Measurements from ENCODE around the gene EXOC3L1. TPM values are rescaled to one million over a fixed set of nuclear protein-coding genes. Genes with fewer than 3 reads are reported as not detected.

Gene EXOC3L1
- total RNA-seq, 2 donors from 2014 or later, result 0.97 to 1.8 TPM

DNA sequence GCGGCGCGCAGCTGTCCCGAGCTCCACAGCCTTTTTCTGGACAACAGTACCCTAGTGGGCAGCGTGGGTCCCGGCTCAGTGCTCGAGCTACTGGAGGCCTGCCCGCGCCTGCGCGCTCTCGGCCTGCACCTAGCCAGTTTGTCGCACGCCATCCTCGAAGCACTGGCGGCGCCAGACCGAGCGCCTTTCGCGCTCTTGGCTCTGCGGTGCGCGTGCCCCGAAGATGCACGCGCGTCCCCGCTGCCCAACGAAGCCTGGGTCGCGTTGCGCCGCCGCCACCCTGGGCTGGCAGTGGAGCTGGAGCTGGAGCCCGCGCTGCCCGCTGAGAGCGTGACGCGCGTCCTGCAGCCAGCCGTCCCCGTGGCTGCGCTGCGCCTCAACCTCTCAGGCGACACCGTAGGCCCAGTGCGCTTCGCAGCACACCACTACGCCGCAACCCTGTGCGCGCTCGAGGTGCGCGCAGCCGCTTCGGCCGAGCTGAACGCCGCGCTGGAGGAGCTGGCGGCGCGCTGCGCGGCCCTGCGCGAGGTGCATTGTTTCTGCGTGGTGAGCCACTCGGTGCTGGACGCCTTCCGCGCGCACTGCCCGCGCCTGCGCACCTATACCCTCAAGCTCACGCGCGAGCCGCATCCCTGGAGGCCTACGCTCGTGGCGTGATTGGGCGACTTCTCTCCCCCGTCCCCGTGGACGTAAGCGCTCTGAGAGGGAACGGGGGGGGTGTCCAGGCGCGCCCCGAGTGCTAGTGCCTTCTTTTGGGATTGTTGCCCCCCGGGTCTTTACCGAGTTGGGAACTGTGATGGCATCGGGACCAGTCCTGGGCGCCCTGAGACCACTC is 26.6 kb downstream of the EXOC3L1 start:
- peak; percentile 82 for DNase-seq
- H3K9me3 Mint-ChIP-seq, result peaks cover 2% of the 10 kb centered on the region
- H3K27ac ChIP-seq (ENCODE audit: low read depth, low read length), result no peak overlapping the region

DNA sequence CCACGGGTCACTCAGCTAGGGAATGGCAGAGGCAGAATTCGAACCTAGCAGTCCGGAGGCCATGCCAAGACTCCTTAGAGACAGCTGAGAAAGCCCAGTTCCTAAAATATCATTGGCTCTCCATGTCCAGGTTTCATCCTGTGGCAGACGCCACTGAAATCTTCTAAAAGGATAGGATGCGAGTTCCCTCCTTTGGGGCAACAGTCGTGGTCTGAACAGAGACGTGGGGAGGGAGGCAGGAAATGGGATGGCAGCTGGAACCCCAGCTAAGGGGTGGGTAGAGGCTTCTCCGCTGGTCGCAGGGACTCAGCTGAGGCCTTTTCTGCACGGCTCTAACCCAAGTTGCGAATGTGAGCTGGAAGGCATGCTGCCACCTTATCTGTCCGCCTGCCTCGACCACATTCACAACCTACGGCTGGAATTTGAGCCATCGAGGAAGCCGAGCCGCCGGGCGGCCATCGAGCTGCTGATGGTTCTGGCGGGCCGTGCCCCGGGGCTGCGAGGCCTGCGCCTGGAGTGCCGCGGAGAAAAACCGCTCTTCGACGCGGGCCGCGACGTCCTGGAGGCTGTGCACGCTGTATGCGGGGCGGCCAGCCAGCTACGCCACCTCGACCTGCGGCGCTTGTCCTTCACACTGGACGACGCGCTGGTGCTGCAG is 27.3 kb downstream of the EXOC3L1 start:
- Histone ChIP-seq H3K9ac (ENCODE audit: extremely low read depth, low read length, poor library complexity, severe bottlenecking) (no peak overlapping the region), H3K4me3 (ENCODE audit: low read length) (peak overlapping the region; percentile 66), H3K36me3 (ENCODE audit: control insufficient read depth, insufficient read depth, low read length) (no peaks in the 10 kb centered on the region), H3K27me3 (ENCODE audit: control insufficient read depth, insufficient read depth, low read length, poor library complexity, severe bottlenecking) (peaks cover 100% of the 10 kb centered on the region), H3K4me1 (ENCODE audit: control insufficient read depth, insufficient read depth, low read length) (no peaks in the 10 kb centered on the region), H3K9me3 (ENCODE audit: control insufficient read depth, low read length) (no peaks in the 10 kb centered on the region), H3K27ac (ENCODE audit: low read depth, low read length) (no peak overlapping the region)
- no peak for DNase-seq
- TF ChIP-seq, protein P1, sequence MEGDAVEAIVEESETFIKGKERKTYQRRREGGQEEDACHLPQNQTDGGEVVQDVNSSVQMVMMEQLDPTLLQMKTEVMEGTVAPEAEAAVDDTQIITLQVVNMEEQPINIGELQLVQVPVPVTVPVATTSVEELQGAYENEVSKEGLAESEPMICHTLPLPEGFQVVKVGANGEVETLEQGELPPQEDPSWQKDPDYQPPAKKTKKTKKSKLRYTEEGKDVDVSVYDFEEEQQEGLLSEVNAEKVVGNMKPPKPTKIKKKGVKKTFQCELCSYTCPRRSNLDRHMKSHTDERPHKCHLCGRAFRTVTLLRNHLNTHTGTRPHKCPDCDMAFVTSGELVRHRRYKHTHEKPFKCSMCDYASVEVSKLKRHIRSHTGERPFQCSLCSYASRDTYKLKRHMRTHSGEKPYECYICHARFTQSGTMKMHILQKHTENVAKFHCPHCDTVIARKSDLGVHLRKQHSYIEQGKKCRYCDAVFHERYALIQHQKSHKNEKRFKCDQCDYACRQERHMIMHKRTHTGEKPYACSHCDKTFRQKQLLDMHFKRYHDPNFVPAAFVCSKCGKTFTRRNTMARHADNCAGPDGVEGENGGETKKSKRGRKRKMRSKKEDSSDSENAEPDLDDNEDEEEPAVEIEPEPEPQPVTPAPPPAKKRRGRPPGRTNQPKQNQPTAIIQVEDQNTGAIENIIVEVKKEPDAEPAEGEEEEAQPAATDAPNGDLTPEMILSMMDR (conservative IDR thresholded peaks at IDR 0.05), result no peak
- Mint-ChIP-seq H3K4me1 (no peaks in the 10 kb centered on the region), H3K9me3 (peaks cover 2% of the 10 kb centered on the region), H3K36me3 (ENCODE audit: low read depth) (no peaks in the 10 kb centered on the region), H3K4me3 (peak overlapping the region; percentile 21), H3K27ac (no peak overlapping the region), H3K27me3 (ENCODE audit: insufficient read depth) (peaks cover 97% of the 10 kb centered on the region)
- 8 to 10% methylated on average over 31 to 44 of the region's 44 CpGs for WGBS, 2 experiments (ENCODE audit: insufficient coverage in 1 of 2, insufficient read length in 1 of 2)

More for the DNA sequence above, 26.6 kb downstream of the EXOC3L1 start:
- TF ChIP-seq, protein P1 (conservative IDR thresholded peaks at IDR 0.05), result no peak
- Histone ChIP-seq H3K9ac (ENCODE audit: extremely low read depth, low read length, poor library complexity, severe bottlenecking) (no peak overlapping the region), H3K9me3 (ENCODE audit: control insufficient read depth, low read length) (no peaks in the 10 kb centered on the region), H3K27me3 (ENCODE audit: control insufficient read depth, insufficient read depth, low read length, poor library complexity, severe bottlenecking) (peaks cover 100% of the 10 kb centered on the region), H3K4me3 (ENCODE audit: low read length) (peak overlapping the region; percentile 66), H3K36me3 (ENCODE audit: control insufficient read depth, insufficient read depth, low read length) (no peaks in the 10 kb centered on the region), H3K4me1 (ENCODE audit: control insufficient read depth, insufficient read depth, low read length) (no peaks in the 10 kb centered on the region)
- 2 to 3% methylated on average over 43 to 99 of the region's 99 CpGs for WGBS, 2 experiments (ENCODE audit: insufficient coverage in 1 of 2, insufficient read length in 1 of 2)
- H3K4me1 Mint-ChIP-seq, result no peaks in the 10 kb centered on the region
- H3K4me3 Mint-ChIP-seq, result peak overlapping the region; percentile 21
- no peak overlapping the region for H3K27ac Mint-ChIP-seq
- peaks cover 97% of the 10 kb centered on the region for H3K27me3 Mint-ChIP-seq (ENCODE audit: insufficient read depth)
- no peaks in the 10 kb centered on the region for H3K36me3 Mint-ChIP-seq (ENCODE audit: low read depth)

DNA sequence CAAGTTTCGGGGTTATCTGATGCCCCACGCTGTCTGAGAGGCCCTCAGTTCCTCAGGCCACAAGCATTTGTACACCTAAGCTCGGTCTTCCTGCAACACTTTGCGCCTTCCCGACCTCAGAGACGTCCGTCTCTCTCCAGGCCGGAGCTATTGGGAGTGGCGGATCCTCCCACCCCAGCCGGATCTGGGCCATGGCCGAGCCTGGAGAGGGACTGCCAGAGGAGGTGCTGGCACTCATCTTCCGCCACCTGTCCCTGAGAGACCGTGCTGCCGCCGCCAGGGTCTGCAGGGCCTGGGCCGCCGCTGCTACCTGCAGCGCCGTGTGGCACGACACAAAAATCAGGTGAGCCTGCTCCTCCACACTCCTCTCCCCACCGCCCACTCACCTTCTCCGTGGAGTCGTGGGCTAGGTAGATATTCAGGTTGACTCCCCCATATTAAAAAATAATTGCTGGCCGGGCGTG is 28.3 kb downstream of the EXOC3L1 start:
- H3K4me3 Mint-ChIP-seq, result no peak overlapping the region
- Histone ChIP-seq H3K27me3 (ENCODE audit: control insufficient read depth, insufficient read depth, low read length, poor library complexity, severe bottlenecking) (peaks cover 100% of the 10 kb centered on the region), H3K36me3 (ENCODE audit: control insufficient read depth, insufficient read depth, low read length) (no peaks in the 10 kb centered on the region), H3K9ac (ENCODE audit: extremely low read depth, low read length, poor library complexity, severe bottlenecking) (no peak overlapping the region), H3K9me3 (ENCODE audit: control insufficient read depth, low read length) (no peaks in the 10 kb centered on the region), H3K4me1 (ENCODE audit: control insufficient read depth, insufficient read depth, low read length) (no peaks in the 10 kb centered on the region), H3K4me3 (ENCODE audit: low read length) (peak overlapping the region; percentile 88), H3K27ac (ENCODE audit: low read depth, low read length) (no peak overlapping the region)
- no peaks in the 10 kb centered on the region for H3K36me3 Mint-ChIP-seq (ENCODE audit: low read depth)
- H3K4me1 Mint-ChIP-seq, result no peaks in the 10 kb centered on the region
- H3K27me3 Mint-ChIP-seq (ENCODE audit: insufficient read depth), result peaks cover 97% of the 10 kb centered on the region
- 33 to 41% methylated on average over 21 to 25 of the region's 25 CpGs for WGBS, 2 experiments (ENCODE audit: insufficient coverage in 1 of 2, insufficient read length in 1 of 2)
- DNase-seq, result peak; percentile 69
- H3K27ac Mint-ChIP-seq, result no peak overlapping the region
- peaks cover 2% of the 10 kb centered on the region for H3K9me3 Mint-ChIP-seq
- TF ChIP-seq, protein P1 (conservative IDR thresholded peaks at IDR 0.05), result no peak
